Smooth muscle cell (in vitro differentiated cells): Measurements from ENCODE around the gene VPS37B. TPM values are rescaled to one million over a fixed set of nuclear protein-coding genes. Genes with fewer than 3 reads are reported as not detected.

Experiments
- DNase-seq: peaks from one replicate; lab custom pipeline; 2025; ENCODE audit not compliant: unreplicated experiment; lab: John Stamatoyannopoulos, UW
- H2AFZ ChIP-seq: fragments of 200-600 bp; sonication (generic); 2 replicates; pipeline ENCODE4 v1.6.0; 2016; ENCODE audit warnings: antibody characterized with exemption, low read depth, mild to moderate bottlenecking
- H3F3A ChIP-seq: fragments of 200-600 bp; sonication (generic); 2 replicates; pipeline ENCODE4 v1.6.0; 2017; ENCODE audit warnings: antibody characterized with exemption, low read depth
- H3K27ac ChIP-seq: fragments of 200-600 bp; sonication (generic); 2 replicates; pipeline ENCODE4 v1.5.1; 2016; ENCODE audit warnings: low read depth, mild to moderate bottlenecking
- H3K27me3 ChIP-seq: fragments of 200-600 bp; sonication (generic); 2 replicates; pipeline ENCODE4 v1.6.1; 2016; ENCODE audit warnings: low read depth, mild to moderate bottlenecking
- H3K36me3 ChIP-seq: fragments of 200-600 bp; sonication (generic); 2 replicates; pipeline ENCODE4 v1.5.1; 2016; ENCODE audit warnings: low read depth
- H3K4me1 ChIP-seq: fragments of 200-600 bp; sonication (generic); 2 replicates; pipeline ENCODE4 v1.5.1; 2016; ENCODE audit warnings: low read depth
- H3K4me2 ChIP-seq: fragments of 200-600 bp; sonication (generic); 2 replicates; pipeline ENCODE4 v1.6.0; 2016; ENCODE audit warnings: mild to moderate bottlenecking
- H3K4me3 ChIP-seq: fragments of 200-600 bp; sonication (generic); 2 replicates; pipeline ENCODE4 v1.5.1; 2016; ENCODE audit warnings: mild to moderate bottlenecking
- H3K79me2 ChIP-seq: fragments of 200-600 bp; sonication (generic); 2 replicates; pipeline ENCODE4 v1.6.0; 2016; ENCODE audit warnings: low read depth, mild to moderate bottlenecking
- H3K9ac ChIP-seq: fragments of 200-600 bp; sonication (generic); 2 replicates; pipeline ENCODE4 v1.6.0; 2016; ENCODE audit warnings: low read depth
- H3K9me3 ChIP-seq: fragments of 200-600 bp; sonication (generic); replicated peaks from 2 replicates; pipeline ENCODE4 v1.5.1; 2016; ENCODE audit warnings: low read depth
- H4K20me1 ChIP-seq: fragments of 200-600 bp; sonication (generic); 2 replicates; pipeline ENCODE4 v1.6.0; 2016; ENCODE audit warnings: low read depth
- CTCF ChIP-seq: fragments of 200-600 bp; sonication (generic); IDR thresholded peaks from 2 replicates; pipeline ENCODE4 v1.5.1; 2017; ENCODE audit warnings: borderline replicate concordance, mild to moderate bottlenecking, antibody characterized with exemption; ENCODE audit not compliant: insufficient read depth, poor library complexity, severe bottlenecking
- WGBS: methylation state at CpG from one replicate; pipeline ENCODE4 v1.1.7; 2016; ENCODE audit warnings: low lambda C conversion rate; 5-methylcytosine and 5-hydroxymethylcytosine counted together
- polyA plus RNA-seq: library from polyadenylated mRNA; unstranded; fragments of >200 nt; fragmentation: Nextera tagmentation; extraction: Ambion mirVana; gene quantifications from 2 replicates; pipeline ENCODE4 v1.2.1, GENCODE V29; 2016
- total RNA-seq: library from RNA; depleted of rRNA; stranded (reverse); fragments of >200 nt; gene quantifications from 2 replicates; pipeline ENCODE4 v1.2.3, GENCODE V29; 2014

Gene VPS37B
- total and polyA plus RNA-seq, 2 experiments from 2014 or later, result 20.4 to 25.3 TPM

- Histone ChIP-seq H3F3A (no peaks in the 10 kb centered on the region), H3K36me3 (peaks cover 6% of the 10 kb centered on the region), H3K4me1 (peaks cover 26% of the 10 kb centered on the region), H4K20me1 (peaks cover 84% of the 10 kb centered on the region), H2AFZ (no peak overlapping the region), H3K27me3 (no peaks in the 10 kb centered on the region), H3K27ac (no peak overlapping the region), H3K4me2 (no peak overlapping the region), H3K4me3 (no peak overlapping the region), H3K9me3 (no peaks in the 10 kb centered on the region), H3K9ac (no peak overlapping the region), H3K79me2 (peaks cover 41% of the 10 kb centered on the region)
- no peak for TF ChIP-seq CTCF
- WGBS, result 95% methylated on average over 8 of the region's 8 CpGs
- no peak for DNase-seq
These were observed 26.5 kb downstream of the VPS37B start for GRCh38 chr12:122869207-122869973.

- Histone ChIP-seq H3F3A (no peaks in the 10 kb centered on the region), H3K79me2 (peaks cover 33% of the 10 kb centered on the region), H3K9ac (no peak overlapping the region), H3K4me1 (peaks cover 26% of the 10 kb centered on the region), H3K36me3 (peaks cover 6% of the 10 kb centered on the region), H3K4me3 (no peak overlapping the region), H3K27ac (no peak overlapping the region), H3K27me3 (no peaks in the 10 kb centered on the region), H2AFZ (no peak overlapping the region), H3K4me2 (no peak overlapping the region), H3K9me3 (no peaks in the 10 kb centered on the region), H4K20me1 (peaks cover 76% of the 10 kb centered on the region)
- no peak for DNase-seq
- no peak for TF ChIP-seq CTCF
- WGBS, result 94% methylated on average over 13 of the region's 13 CpGs
These were observed 27.3 kb downstream of the VPS37B start for GRCh38 chr12:122868471-122869177.

GRCh38 chr12:122867691-122868461, 28.0 kb downstream of the VPS37B start:
- no peak overlapping the region for H3K4me3 ChIP-seq
- no peaks in the 10 kb centered on the region for H3K9me3 ChIP-seq
- peak; percentile 8 for TF ChIP-seq CTCF
- H2AFZ ChIP-seq, result no peak overlapping the region
- H3K36me3 ChIP-seq, result peaks cover 6% of the 10 kb centered on the region
- peaks cover 25% of the 10 kb centered on the region for H3K4me1 ChIP-seq
- 81% methylated on average over 33 of the region's 33 CpGs for WGBS
- H3K79me2 ChIP-seq, result peaks cover 26% of the 10 kb centered on the region
- DNase-seq, result no peak
- H3K27me3 ChIP-seq, result no peaks in the 10 kb centered on the region
- H3K4me2 ChIP-seq, result no peak overlapping the region
- no peak overlapping the region for H3K27ac ChIP-seq
- peaks cover 69% of the 10 kb centered on the region for H4K20me1 ChIP-seq
- no peak overlapping the region for H3K9ac ChIP-seq
- H3F3A ChIP-seq, result no peaks in the 10 kb centered on the region
